ENCODE measurements around the gene DUSP7. TPM values are rescaled to one million over a fixed set of nuclear protein-coding genes. Genes with fewer than 3 reads are reported as not detected.

DUSP7 gene
- total RNA-seq, 4 donors from 2014 or later: 2.2 to 8.2 (median 6.2) TPM

GRCh38 chr3:52023101-52023770 is 33.1 kb downstream of the DUSP7 start:
- in situ Hi-C loops (cut with MboI; ENCODE audit: low pct_ligation_motif_present in 1 of 4, low pct_unique_long_range_greater_than_20kb in 1 of 4, low sequenced_read_pairs in 3 of 4): loop anchor here in 2 of 4 donors (25.0 kb wide), 1 partner anchor 314 kb away; no protein-coding TSS in a partner anchor
- Histone ChIP-seq H3K27me3 (no peaks in the 10 kb centered on the region), H3K27ac (no peak overlapping the region), H3K4me3 (no peak overlapping the region), H3K4me1 (no peaks in the 10 kb centered on the region), H3K9me3 (no peaks in the 10 kb centered on the region), H3K36me3 (no peaks in the 10 kb centered on the region)
- DNase-seq: no peak
- intact Hi-C loops (cut with DNase I; ENCODE audit: low total_unique reads): no loop called here
- TF ChIP-seq EP300 (IDR thresholded peaks at IDR 0.05; ENCODE audit: low read depth): no peak
- no peak for TF ChIP-seq POLR2AphosphoS5 (IDR thresholded peaks at IDR 0.05)
- no peak for TF ChIP-seq CTCF (IDR thresholded peaks at IDR 0.05)
- TF ChIP-seq POLR2A (IDR thresholded peaks at IDR 0.05): no peak
- 50 to 81% methylated on average over 1 to 3 of the region's 3 CpGs for WGBS, 2 donors (ENCODE audit: low coverage in 1 of 2)

GRCh38 chr3:52022323-52023100 is 33.9 kb downstream of the DUSP7 start:
- Histone ChIP-seq H3K9me3 (no peaks in the 10 kb centered on the region), H3K4me1 (no peaks in the 10 kb centered on the region), H3K27me3 (no peaks in the 10 kb centered on the region), H3K4me3 (no peak overlapping the region), H3K36me3 (no peaks in the 10 kb centered on the region), H3K27ac (peak overlapping the region in 1 of 4 donors; percentile 2)
- no peak for DNase-seq
- in situ Hi-C loops (cut with MboI; ENCODE audit: low pct_ligation_motif_present in 1 of 4, low pct_unique_long_range_greater_than_20kb in 1 of 4, low sequenced_read_pairs in 3 of 4) (loop anchor here in 2 of 4 donors (25.0 kb wide), 1 partner anchor 315 kb away; no protein-coding TSS in a partner anchor), intact Hi-C loops (cut with DNase I; ENCODE audit: low total_unique reads) (no loop called here)
- TF ChIP-seq CTCF (IDR thresholded peaks at IDR 0.05): no peak
- TF ChIP-seq EP300 (IDR thresholded peaks at IDR 0.05; ENCODE audit: low read depth): no peak
- TF ChIP-seq POLR2A (IDR thresholded peaks at IDR 0.05): no peak
- TF ChIP-seq POLR2AphosphoS5 (IDR thresholded peaks at IDR 0.05): no peak
- 67 to 75% methylated on average over 10 to 20 of the region's 20 CpGs for WGBS, 2 donors (ENCODE audit: low coverage in 1 of 2)

GRCh38 chr3:52021489-52022268 is 34.7 kb downstream of the DUSP7 start:
- no peaks in the 10 kb centered on the region for H3K4me1 ChIP-seq
- H3K36me3 ChIP-seq: no peaks in the 10 kb centered on the region
- in situ Hi-C loops (cut with MboI; ENCODE audit: low pct_ligation_motif_present in 1 of 4, low pct_unique_long_range_greater_than_20kb in 1 of 4, low sequenced_read_pairs in 3 of 4): loop anchor here in 2 of 4 donors (25.0 kb wide), 1 partner anchor 316 kb away; no protein-coding TSS in a partner anchor
- H3K27ac ChIP-seq: peak overlapping the region in 2 of 4 donors; percentile 2 to 30
- DNase-seq: no peak
- WGBS, 2 donors (ENCODE audit: low coverage in 1 of 2): 60 to 75% methylated on average over 3 to 10 of the region's 10 CpGs
- H3K27me3 ChIP-seq: no peaks in the 10 kb centered on the region
- no peaks in the 10 kb centered on the region for H3K9me3 ChIP-seq
- TF ChIP-seq POLR2AphosphoS5 (IDR thresholded peaks at IDR 0.05) (no peak), CTCF (IDR thresholded peaks at IDR 0.05) (no peak), POLR2A (IDR thresholded peaks at IDR 0.05) (no peak), EP300 (IDR thresholded peaks at IDR 0.05; ENCODE audit: low read depth) (no peak)
- intact Hi-C loops (cut with DNase I; ENCODE audit: low total_unique reads): no loop called here
- no peak overlapping the region for H3K4me3 ChIP-seq

Data from transverse colon (tissue), 4 donors.